ENCODE data around the gene UBQLN4.

DNA sequence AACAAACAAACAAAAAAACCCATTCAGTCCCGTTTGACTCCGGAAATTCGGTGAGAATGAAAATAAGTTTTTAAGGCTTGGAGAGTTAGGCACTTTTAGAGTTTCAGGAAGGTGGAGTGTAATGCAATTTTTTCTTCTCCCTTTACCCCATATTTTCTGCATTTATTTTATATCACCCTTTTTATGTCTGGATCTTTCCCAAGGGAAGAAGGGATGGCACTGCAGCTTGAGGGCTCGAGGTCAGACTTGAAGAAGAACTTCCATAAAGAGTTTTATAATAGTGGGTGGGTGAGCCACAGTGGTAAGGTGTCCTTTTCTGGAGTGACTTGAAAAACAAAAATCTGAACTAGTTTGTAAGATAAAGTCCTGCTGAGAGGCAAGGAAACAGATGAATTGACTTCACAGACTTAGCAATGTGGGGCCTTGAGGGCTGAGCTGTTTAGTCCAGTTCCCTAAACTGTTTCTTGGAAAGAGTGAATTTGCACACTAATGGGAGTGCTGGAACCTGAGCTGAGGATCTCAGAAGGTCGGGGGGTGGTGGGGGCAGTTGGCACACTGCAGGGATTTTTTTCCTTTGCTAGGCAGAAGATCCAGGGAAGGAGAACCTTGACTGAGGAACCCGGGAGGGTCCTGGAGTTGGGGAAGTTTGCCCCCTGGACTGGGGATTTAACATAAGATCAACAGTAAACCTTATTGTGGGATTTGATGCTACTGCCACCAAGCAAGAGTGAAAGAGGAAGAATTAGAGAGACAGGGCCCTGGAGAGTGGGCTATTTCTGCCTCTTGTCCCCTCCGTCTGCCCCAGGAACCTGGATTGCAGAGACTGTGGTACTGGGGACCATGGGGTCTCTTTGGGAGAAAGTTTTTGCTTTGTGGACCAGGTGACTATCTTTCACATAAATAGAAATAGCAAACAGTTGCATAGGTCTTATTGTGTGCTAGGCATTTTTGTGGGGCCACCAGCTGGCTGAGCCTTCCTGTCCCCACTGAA, 30.5 kb upstream of the UBQLN4 start:
- TF ChIP-seq, protein P1, sequence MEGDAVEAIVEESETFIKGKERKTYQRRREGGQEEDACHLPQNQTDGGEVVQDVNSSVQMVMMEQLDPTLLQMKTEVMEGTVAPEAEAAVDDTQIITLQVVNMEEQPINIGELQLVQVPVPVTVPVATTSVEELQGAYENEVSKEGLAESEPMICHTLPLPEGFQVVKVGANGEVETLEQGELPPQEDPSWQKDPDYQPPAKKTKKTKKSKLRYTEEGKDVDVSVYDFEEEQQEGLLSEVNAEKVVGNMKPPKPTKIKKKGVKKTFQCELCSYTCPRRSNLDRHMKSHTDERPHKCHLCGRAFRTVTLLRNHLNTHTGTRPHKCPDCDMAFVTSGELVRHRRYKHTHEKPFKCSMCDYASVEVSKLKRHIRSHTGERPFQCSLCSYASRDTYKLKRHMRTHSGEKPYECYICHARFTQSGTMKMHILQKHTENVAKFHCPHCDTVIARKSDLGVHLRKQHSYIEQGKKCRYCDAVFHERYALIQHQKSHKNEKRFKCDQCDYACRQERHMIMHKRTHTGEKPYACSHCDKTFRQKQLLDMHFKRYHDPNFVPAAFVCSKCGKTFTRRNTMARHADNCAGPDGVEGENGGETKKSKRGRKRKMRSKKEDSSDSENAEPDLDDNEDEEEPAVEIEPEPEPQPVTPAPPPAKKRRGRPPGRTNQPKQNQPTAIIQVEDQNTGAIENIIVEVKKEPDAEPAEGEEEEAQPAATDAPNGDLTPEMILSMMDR (conservative IDR thresholded peaks at IDR 0.05; ENCODE audit: low read depth, low read length), result no peak
- no peak for TF ChIP-seq EZH2 (IDR thresholded peaks at IDR 0.05; ENCODE audit: borderline replicate concordance, low read depth, low read length, poor library complexity, severe bottlenecking)

All from A673 (cell line).